ENCODE results near the gene TM9SF2.

DNA sequence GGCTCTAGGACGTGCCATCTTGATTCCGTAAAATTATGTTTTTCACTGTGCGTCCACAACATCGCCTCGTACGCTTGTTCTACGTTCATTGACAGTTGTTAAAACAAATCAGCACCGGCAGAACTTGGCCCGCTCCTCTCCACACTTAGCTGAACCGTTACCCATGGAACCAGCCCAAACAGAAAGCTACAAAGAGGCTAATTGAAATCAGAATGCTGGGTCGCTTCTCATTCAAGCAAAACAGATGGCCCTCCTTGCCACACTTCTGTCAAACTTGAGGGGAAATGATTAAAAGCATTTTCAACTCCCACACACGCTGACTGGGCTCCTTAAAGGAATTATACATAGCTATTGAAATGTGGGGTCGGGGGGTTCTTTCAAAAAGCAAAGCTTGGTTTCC is 71.6 kb downstream of the TM9SF2 start:
- TF ChIP-seq, protein P1, sequence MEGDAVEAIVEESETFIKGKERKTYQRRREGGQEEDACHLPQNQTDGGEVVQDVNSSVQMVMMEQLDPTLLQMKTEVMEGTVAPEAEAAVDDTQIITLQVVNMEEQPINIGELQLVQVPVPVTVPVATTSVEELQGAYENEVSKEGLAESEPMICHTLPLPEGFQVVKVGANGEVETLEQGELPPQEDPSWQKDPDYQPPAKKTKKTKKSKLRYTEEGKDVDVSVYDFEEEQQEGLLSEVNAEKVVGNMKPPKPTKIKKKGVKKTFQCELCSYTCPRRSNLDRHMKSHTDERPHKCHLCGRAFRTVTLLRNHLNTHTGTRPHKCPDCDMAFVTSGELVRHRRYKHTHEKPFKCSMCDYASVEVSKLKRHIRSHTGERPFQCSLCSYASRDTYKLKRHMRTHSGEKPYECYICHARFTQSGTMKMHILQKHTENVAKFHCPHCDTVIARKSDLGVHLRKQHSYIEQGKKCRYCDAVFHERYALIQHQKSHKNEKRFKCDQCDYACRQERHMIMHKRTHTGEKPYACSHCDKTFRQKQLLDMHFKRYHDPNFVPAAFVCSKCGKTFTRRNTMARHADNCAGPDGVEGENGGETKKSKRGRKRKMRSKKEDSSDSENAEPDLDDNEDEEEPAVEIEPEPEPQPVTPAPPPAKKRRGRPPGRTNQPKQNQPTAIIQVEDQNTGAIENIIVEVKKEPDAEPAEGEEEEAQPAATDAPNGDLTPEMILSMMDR (IDR thresholded peaks at IDR 0.05) = no peak
- TF ChIP-seq POLR2A (IDR thresholded peaks at IDR 0.05) = no peak

Data from Peyer's patch (tissue), 4 donors.